ENCODE measurements around the gene PRKAG2. TPM values are rescaled to one million over a fixed set of nuclear protein-coding genes. Genes with fewer than 3 reads are reported as not detected.
"Not testable (repeated sequence)": the region's sequence is repeated elsewhere in the genome, so short reads cannot be mapped to it uniquely, and the experiment has no call there.

PRKAG2 gene
- total RNA-seq, 1 donor = 42.7 TPM

- Histone ChIP-seq H3K27me3 (ENCODE audit: insufficient read depth, low read length) (no peaks in the 10 kb centered on the region), H3K9me3 (ENCODE audit: low read depth, low read length) (no peaks in the 10 kb centered on the region), H3K4me3 (ENCODE audit: low read length) (no peak overlapping the region), H3K4me1 (ENCODE audit: insufficient read depth, low read length) (peaks cover 6% of the 10 kb centered on the region)
Observed at GRCh38 chr7:151880688-151881087, 3.8 kb upstream of the PRKAG2 start.

DNA sequence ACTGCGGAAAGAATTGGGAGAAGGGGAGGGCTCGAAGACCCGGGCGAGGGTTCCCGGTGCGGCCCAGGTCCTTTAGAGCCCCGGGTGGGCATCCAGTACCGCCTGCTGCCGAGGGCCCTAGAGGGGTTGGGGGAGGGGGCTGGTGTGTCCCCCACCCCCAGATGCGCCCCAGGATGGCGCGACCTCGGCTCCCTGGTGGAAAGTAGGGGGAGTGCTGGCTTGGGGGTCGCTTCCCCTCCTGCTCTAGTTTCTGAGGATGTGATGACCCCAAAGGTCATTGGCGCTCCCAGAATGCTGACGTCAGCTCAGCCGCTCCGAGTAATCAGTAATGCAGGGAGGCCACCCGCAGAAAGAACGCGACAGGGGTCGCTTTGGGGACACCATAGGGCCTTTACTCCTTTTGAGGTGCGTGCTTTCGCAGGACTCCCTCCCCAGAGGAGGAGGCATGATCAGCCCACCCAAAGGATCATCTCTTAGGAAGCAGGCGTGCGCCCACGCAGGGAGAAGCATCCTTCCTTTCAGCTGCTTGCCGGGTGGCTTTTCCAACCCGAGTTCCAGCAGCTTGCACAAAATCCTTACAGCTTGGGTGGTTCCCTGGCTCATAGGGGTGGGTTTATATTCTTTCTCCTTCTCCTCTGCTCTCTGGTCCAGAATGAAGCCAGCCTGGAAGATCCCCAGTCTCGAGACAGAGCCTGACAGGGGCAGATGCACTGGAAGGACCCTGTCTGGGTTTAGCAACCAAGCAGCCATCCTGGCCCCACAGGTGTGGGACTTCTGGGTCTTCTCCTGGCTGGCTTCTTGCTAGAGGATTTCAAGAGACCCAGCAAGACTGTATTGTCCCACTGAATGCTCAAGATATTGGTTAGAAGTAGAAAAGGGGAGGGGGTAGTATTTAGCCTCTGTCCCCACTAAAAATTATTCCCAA lies 1.3 kb upstream of the PRKAG2 start:
- Histone ChIP-seq H3K4me1 (ENCODE audit: insufficient read depth, low read length) (peaks cover 17% of the 10 kb centered on the region), H3K4me3 (ENCODE audit: low read length) (peak overlapping the region; percentile 15), H3K27me3 (ENCODE audit: insufficient read depth, low read length) (no peaks in the 10 kb centered on the region), H3K9me3 (ENCODE audit: low read depth, low read length) (no peaks in the 10 kb centered on the region)

GRCh38 chr7:151875942-151876898 lies 695 bp downstream of the PRKAG2 start:
- peaks cover 17% of the 10 kb centered on the region for H3K4me1 ChIP-seq (ENCODE audit: insufficient read depth, low read length)
- H3K4me3 ChIP-seq (ENCODE audit: low read length) = peak overlapping the region; percentile 82
- H3K27me3 ChIP-seq (ENCODE audit: insufficient read depth, low read length) = no peaks in the 10 kb centered on the region
- no peaks in the 10 kb centered on the region for H3K9me3 ChIP-seq (ENCODE audit: low read depth, low read length)

- H3K9me3 ChIP-seq (ENCODE audit: low read depth, low read length); H3K27me3 ChIP-seq (ENCODE audit: insufficient read depth, low read length); H3K4me3 ChIP-seq (ENCODE audit: low read length): not testable (repeated sequence)
- H3K4me1 ChIP-seq (ENCODE audit: insufficient read depth, low read length) = peaks cover 17% of the 10 kb centered on the region
Observed at GRCh38 chr7:151874479-151874878, 2.4 kb downstream of the PRKAG2 start.

- Histone ChIP-seq H3K4me1 (ENCODE audit: insufficient read depth, low read length) (peaks cover 17% of the 10 kb centered on the region), H3K4me3 (ENCODE audit: low read length) (no peak overlapping the region), H3K9me3 (ENCODE audit: low read depth, low read length) (no peaks in the 10 kb centered on the region)
Observed at GRCh38 chr7:151873402-151873965, 3.4 kb downstream of the PRKAG2 start.

GRCh38 chr7:151872531-151873401 lies 4.1 kb downstream of the PRKAG2 start:
- Histone ChIP-seq H3K9me3 (ENCODE audit: low read depth, low read length) (no peaks in the 10 kb centered on the region), H3K4me1 (ENCODE audit: insufficient read depth, low read length) (peaks cover 11% of the 10 kb centered on the region), H3K27me3 (ENCODE audit: insufficient read depth, low read length) (no peaks in the 10 kb centered on the region), H3K4me3 (ENCODE audit: low read length) (no peak overlapping the region)

More at GRCh38 chr7:151873402-151873965, 3.4 kb downstream of the PRKAG2 start:
- H3K27me3 ChIP-seq (ENCODE audit: insufficient read depth, low read length) = no peaks in the 10 kb centered on the region

GRCh38 chr7:151871904-151872303 lies 5.0 kb downstream of the PRKAG2 start:
- Histone ChIP-seq H3K9me3 (ENCODE audit: low read depth, low read length) (no peaks in the 10 kb centered on the region), H3K27me3 (ENCODE audit: insufficient read depth, low read length) (no peaks in the 10 kb centered on the region), H3K4me3 (ENCODE audit: low read length) (no peak overlapping the region), H3K4me1 (ENCODE audit: insufficient read depth, low read length) (peaks cover 15% of the 10 kb centered on the region)

DNA sequence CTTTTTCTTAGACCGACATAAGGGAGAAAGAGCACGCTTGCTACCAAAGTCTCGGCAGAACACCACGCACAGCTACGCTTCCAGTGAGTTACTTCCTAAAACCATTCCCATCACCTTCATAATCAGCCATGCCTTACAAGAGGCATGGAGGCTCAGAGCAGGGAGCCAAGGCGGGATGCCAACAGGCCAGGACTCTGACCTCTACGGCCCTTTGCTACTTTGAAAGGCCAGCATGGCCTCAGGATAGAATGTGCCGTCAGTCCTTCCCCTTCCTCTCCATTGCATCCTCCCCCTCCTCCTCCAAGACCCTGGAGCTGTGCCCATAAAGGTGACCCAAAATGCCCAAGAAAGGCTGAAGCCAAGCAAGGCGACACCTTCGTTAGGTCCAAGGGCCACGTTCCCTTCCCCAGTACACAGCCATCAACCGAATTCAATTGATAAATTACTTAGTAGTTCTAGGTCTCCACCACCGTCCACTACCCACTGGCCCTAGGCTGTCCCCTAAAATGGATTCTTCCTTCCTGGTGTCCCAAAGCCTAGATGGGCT lies 5.7 kb downstream of the PRKAG2 start:
- H3K9me3 ChIP-seq (ENCODE audit: low read depth, low read length) = no peaks in the 10 kb centered on the region
- H3K4me1 ChIP-seq (ENCODE audit: insufficient read depth, low read length) = peaks cover 16% of the 10 kb centered on the region

GRCh38 chr7:151869968-151870918 lies 6.7 kb downstream of the PRKAG2 start:
- Histone ChIP-seq H3K27me3 (ENCODE audit: insufficient read depth, low read length) (no peaks in the 10 kb centered on the region), H3K9me3 (ENCODE audit: low read depth, low read length) (no peaks in the 10 kb centered on the region), H3K4me1 (ENCODE audit: insufficient read depth, low read length) (peaks cover 14% of the 10 kb centered on the region), H3K4me3 (ENCODE audit: low read length) (no peak overlapping the region)

More for the DNA sequence above, 5.7 kb downstream of the PRKAG2 start:
- H3K4me3 ChIP-seq (ENCODE audit: low read length) = no peak overlapping the region
- no peaks in the 10 kb centered on the region for H3K27me3 ChIP-seq (ENCODE audit: insufficient read depth, low read length)

GRCh38 chr7:151869455-151869854 lies 7.5 kb downstream of the PRKAG2 start:
- Histone ChIP-seq H3K27me3 (ENCODE audit: insufficient read depth, low read length) (no peaks in the 10 kb centered on the region), H3K4me1 (ENCODE audit: insufficient read depth, low read length) (peaks cover 7% of the 10 kb centered on the region), H3K9me3 (ENCODE audit: low read depth, low read length) (no peaks in the 10 kb centered on the region), H3K4me3 (ENCODE audit: low read length) (no peak overlapping the region)

- Histone ChIP-seq H3K4me3 (ENCODE audit: low read length) (no peak overlapping the region), H3K27me3 (ENCODE audit: insufficient read depth, low read length) (no peaks in the 10 kb centered on the region), H3K4me1 (ENCODE audit: insufficient read depth, low read length) (peaks cover 9% of the 10 kb centered on the region), H3K9me3 (ENCODE audit: low read depth, low read length) (no peaks in the 10 kb centered on the region)
Observed at GRCh38 chr7:151869109-151869428, 7.8 kb downstream of the PRKAG2 start.

GRCh38 chr7:151868396-151869108 lies 8.4 kb downstream of the PRKAG2 start:
- H3K9me3 ChIP-seq (ENCODE audit: low read depth, low read length) = no peaks in the 10 kb centered on the region
- peaks cover 13% of the 10 kb centered on the region for H3K4me1 ChIP-seq (ENCODE audit: insufficient read depth, low read length)
- no peak overlapping the region for H3K4me3 ChIP-seq (ENCODE audit: low read length)
- H3K27me3 ChIP-seq (ENCODE audit: insufficient read depth, low read length) = no peaks in the 10 kb centered on the region

GRCh38 chr7:151867912-151868311 lies 9.0 kb downstream of the PRKAG2 start:
- Histone ChIP-seq H3K9me3 (ENCODE audit: low read depth, low read length) (no peaks in the 10 kb centered on the region), H3K4me3 (ENCODE audit: low read length) (no peak overlapping the region), H3K27me3 (ENCODE audit: insufficient read depth, low read length) (no peaks in the 10 kb centered on the region), H3K4me1 (ENCODE audit: insufficient read depth, low read length) (peaks cover 13% of the 10 kb centered on the region)

Measured in mononuclear cell (primary cell).